C4-2B (cell line): Measurements from ENCODE around the gene AQP9.

Source experiments
- CTCF ChIP-seq: fragments of 450-650 bp; conservative IDR thresholded peaks from 2 replicates; pipeline ENCODE4 v1.5.1; 2017; ENCODE audit warnings: mild to moderate bottlenecking
- ZFX ChIP-seq: fragments of 450-650 bp; IDR thresholded peaks from 2 replicates; pipeline ENCODE4 v1.6.1; 2017

- TF ChIP-seq CTCF (no peak), ZFX (no peak)
Measured at GRCh38 chr15:58119016-58119415, 19.2 kb upstream of the AQP9 start.
